ENCODE data around the gene NMRK1. TPM values are rescaled to one million over a fixed set of nuclear protein-coding genes. Genes with fewer than 3 reads are reported as not detected.

The NMRK1 gene
- total and polyA plus RNA-seq, 2 of the 13 experiments (the other 11 are each of a cell fraction or from before 2014, with no cell fraction given) = 9.1 to 12.9 TPM

- TF ChIP-seq POGK (CRISPR knock-in tag; conservative IDR thresholded peaks at IDR 0.05) (no peak), POLR2AphosphoS5 (IDR thresholded peaks at IDR 0.05; ENCODE audit: low read depth, low read length) (no peak), NR2F6 (IDR thresholded peaks at IDR 0.05) (no peak), NR2F6 (CRISPR knock-in tag; IDR thresholded peaks at IDR 0.05) (no peak), NFIC (IDR thresholded peaks at IDR 0.05; ENCODE audit: low read length) (no peak), HMGA1 (CRISPR knock-in tag; conservative IDR thresholded peaks at IDR 0.05) (no peak)
- TF ChIP-seq, protein P1, sequence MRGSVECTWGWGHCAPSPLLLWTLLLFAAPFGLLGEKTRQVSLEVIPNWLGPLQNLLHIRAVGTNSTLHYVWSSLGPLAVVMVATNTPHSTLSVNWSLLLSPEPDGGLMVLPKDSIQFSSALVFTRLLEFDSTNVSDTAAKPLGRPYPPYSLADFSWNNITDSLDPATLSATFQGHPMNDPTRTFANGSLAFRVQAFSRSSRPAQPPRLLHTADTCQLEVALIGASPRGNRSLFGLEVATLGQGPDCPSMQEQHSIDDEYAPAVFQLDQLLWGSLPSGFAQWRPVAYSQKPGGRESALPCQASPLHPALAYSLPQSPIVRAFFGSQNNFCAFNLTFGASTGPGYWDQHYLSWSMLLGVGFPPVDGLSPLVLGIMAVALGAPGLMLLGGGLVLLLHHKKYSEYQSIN (CRISPR knock-in tag; IDR thresholded peaks at IDR 0.05; ENCODE audit: borderline replicate concordance) = no peak
Measured at GRCh38 chr9:75069171-75069570, 18.8 kb downstream of the NMRK1 start (continued).

- no peaks in the 10 kb centered on the region for H3K9me3 ChIP-seq (ENCODE audit: low read length)
- H4K20me1 ChIP-seq (ENCODE audit: insufficient read depth, low read length) = no peaks in the 10 kb centered on the region
- ChIA-PET CTCF (ENCODE audit: low intra/inter-chr PET ratio, low total read pairs) (no interaction called here), POLR2A (no interaction called here)
- ATAC-seq = no peak
- 83% methylated on average over 4 of the region's 4 CpGs for WGBS (ENCODE audit: low lambda C conversion rate)
- in situ Hi-C loops (cut with HindIII; ENCODE audit: extremely low pct_ligation_motif_present, low pct_unique_long_range_greater_than_20kb) = no loop called here
- H3K9ac ChIP-seq (ENCODE audit: insufficient read depth, low read depth, low read length) = no peak overlapping the region
- no TSS peak for BruUV-seq (replicated peaks)
- no peaks in the 10 kb centered on the region for H3K27me3 ChIP-seq (ENCODE audit: control insufficient read depth in 1 of 2, insufficient read depth in 2 of 2, low read length in 2 of 2)
- no peak overlapping the region for H3K4me2 ChIP-seq (ENCODE audit: low read depth, low read length)
- FAIRE-seq = no peak
- H3K36me3 ChIP-seq (replicated peaks in 1 of 2; ENCODE audit: control insufficient read depth in 1 of 2, insufficient read depth in 2 of 2, low read length in 2 of 2) = no peaks in the 10 kb centered on the region
- no peak overlapping the region for H3K4me3 ChIP-seq (replicated peaks in 1 of 3; ENCODE audit: insufficient read depth in 1 of 3, low read depth in 2 of 3, low read length in 3 of 3)
- no peaks in the 10 kb centered on the region for H3K79me2 ChIP-seq (ENCODE audit: insufficient read depth, low read length)
- intact Hi-C loops (cut with micrococcal nuclease; ENCODE audit: unreplicated experiment) = no loop called here
- no peak overlapping the region for H2AFZ ChIP-seq (ENCODE audit: low read length)
- H3K27ac ChIP-seq (ENCODE audit: extremely low read length, insufficient read depth, low read length) = no peak overlapping the region
- no peaks in the 10 kb centered on the region for H3K4me1 ChIP-seq (ENCODE audit: insufficient read depth, low read length)
- DNase-seq (ENCODE audit: low spot score) = no peak
- TF ChIP-seq ZNF282 (IDR thresholded peaks at IDR 0.05; ENCODE audit: partially characterized antibody) (no peak), ZNF672 (CRISPR knock-in tag; IDR thresholded peaks at IDR 0.05) (no peak), ZFY (CRISPR knock-in tag; IDR thresholded peaks at IDR 0.05) (no peak), PHF21A (CRISPR knock-in tag; IDR thresholded peaks at IDR 0.05) (no peak), STAG1 (CRISPR knock-in tag; IDR thresholded peaks at IDR 0.05) (no peak), ONECUT2 (CRISPR knock-in tag; IDR thresholded peaks at IDR 0.05) (no peak), POGZ (CRISPR knock-in tag; IDR thresholded peaks at IDR 0.05) (no peak), CHCHD3 (CRISPR knock-in tag; IDR thresholded peaks at IDR 0.05) (no peak), SOX6 (IDR thresholded peaks at IDR 0.05) (no peak), SOX6 (CRISPR knock-in tag; IDR thresholded peaks at IDR 0.05) (no peak), ELK4 (CRISPR knock-in tag; IDR thresholded peaks at IDR 0.05; ENCODE audit: borderline replicate concordance) (no peak), THRA (CRISPR knock-in tag; IDR thresholded peaks at IDR 0.05; ENCODE audit: borderline replicate concordance) (no peak), SP5 (CRISPR knock-in tag; IDR thresholded peaks at IDR 0.05; ENCODE audit: borderline replicate concordance, low read depth) (no peak)
- TF ChIP-seq, protein P2, sequence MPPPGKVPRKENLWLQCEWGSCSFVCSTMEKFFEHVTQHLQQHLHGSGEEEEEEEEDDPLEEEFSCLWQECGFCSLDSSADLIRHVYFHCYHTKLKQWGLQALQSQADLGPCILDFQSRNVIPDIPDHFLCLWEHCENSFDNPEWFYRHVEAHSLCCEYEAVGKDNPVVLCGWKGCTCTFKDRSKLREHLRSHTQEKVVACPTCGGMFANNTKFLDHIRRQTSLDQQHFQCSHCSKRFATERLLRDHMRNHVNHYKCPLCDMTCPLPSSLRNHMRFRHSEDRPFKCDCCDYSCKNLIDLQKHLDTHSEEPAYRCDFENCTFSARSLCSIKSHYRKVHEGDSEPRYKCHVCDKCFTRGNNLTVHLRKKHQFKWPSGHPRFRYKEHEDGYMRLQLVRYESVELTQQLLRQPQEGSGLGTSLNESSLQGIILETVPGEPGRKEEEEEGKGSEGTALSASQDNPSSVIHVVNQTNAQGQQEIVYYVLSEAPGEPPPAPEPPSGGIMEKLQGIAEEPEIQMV (CRISPR knock-in tag; IDR thresholded peaks at IDR 0.05; ENCODE audit: low read depth) = no peak
Measured at GRCh38 chr9:75067894-75068293, 20.1 kb downstream of the NMRK1 start.

Measured in HepG2 (cell line).